Neuronal stem cell (in vitro differentiated cells): ENCODE measurements around the gene RAD51B.

Source experiments
- DNase-seq: peaks from one replicate; pipeline ENCODE4 v3.0.0-alpha.2; 2013; ENCODE audit warnings: low spot score
- H2AFZ ChIP-seq: one replicate; pipeline ENCODE4 v1.6.1; 2013; ENCODE audit warnings: mild to moderate bottlenecking, low read length, inconsistent platforms
- H2AK5ac ChIP-seq: 2 replicates; pipeline ENCODE4 v1.6.1; 2013; ENCODE audit warnings: low read depth, mild to moderate bottlenecking, inconsistent platforms, low read length, moderate library complexity, mixed read lengths
- H2BK120ac ChIP-seq: 2 replicates; pipeline ENCODE4 v1.6.1; 2013; ENCODE audit warnings: low read depth, mild to moderate bottlenecking, inconsistent platforms, low read length, moderate library complexity, mixed read lengths
- H2BK12ac ChIP-seq: one replicate; pipeline ENCODE4 v1.6.1; 2013; ENCODE audit warnings: low read length, inconsistent platforms
- H2BK15ac ChIP-seq: 2 replicates; pipeline ENCODE4 v1.6.1; 2013; ENCODE audit warnings: mild to moderate bottlenecking, low read length, inconsistent platforms, mixed read lengths
- H2BK5ac ChIP-seq: one replicate; pipeline ENCODE4 v1.6.1; 2013; ENCODE audit warnings: inconsistent platforms, mild to moderate bottlenecking, low read length, moderate library complexity
- H3K14ac ChIP-seq: one replicate; pipeline ENCODE4 v1.6.1; 2013; ENCODE audit warnings: low read length, inconsistent platforms
- H3K18ac ChIP-seq: 2 replicates; pipeline ENCODE4 v1.6.1; 2013; ENCODE audit warnings: low read length, inconsistent platforms
- H3K23ac ChIP-seq: 2 replicates; pipeline ENCODE4 v1.6.1; 2013; ENCODE audit warnings: low read depth, mild to moderate bottlenecking, mixed read lengths, low read length, inconsistent platforms; ENCODE audit not compliant: poor library complexity
- H3K27ac ChIP-seq: replicated peaks from 3 replicates; pipeline ENCODE4 v1.5.1; 2013; ENCODE audit warnings: low read length, inconsistent platforms
- H3K27me3 ChIP-seq, 3 experiments: 2 replicates each; pipeline ENCODE4 v1.6.1; 2013; ENCODE audit warnings: low read length in 3 of 3, mild to moderate bottlenecking in 2 of 3, inconsistent platforms in 1 of 3, low read depth in 1 of 3, mixed read lengths in 1 of 3, moderate library complexity in 1 of 3; ENCODE audit not compliant: control insufficient read depth in 3 of 3, insufficient read depth in 3 of 3
- H3K36me3 ChIP-seq, 2 donors: replicated peaks in 1 of 2; 2 replicates each; pipeline ENCODE4 v1.6.1; 2013; ENCODE audit warnings: low read length in 2 of 2; ENCODE audit not compliant: control insufficient read depth in 2 of 2, insufficient read depth in 2 of 2
- H3K4ac ChIP-seq: 2 replicates; pipeline ENCODE4 v1.6.1; 2013; ENCODE audit warnings: inconsistent platforms, mild to moderate bottlenecking, low read length, moderate library complexity
- H3K4me1 ChIP-seq, 2 donors: 1 replicate in 1 of 2; 2 replicates in 1 of 2; pipeline ENCODE4 v1.6.1; 2013; ENCODE audit warnings: low read length in 2 of 2, low read depth in 1 of 2; ENCODE audit not compliant: control insufficient read depth in 2 of 2, insufficient read depth in 1 of 2
- H3K4me2 ChIP-seq: one replicate; pipeline ENCODE4 v1.6.1; 2013; ENCODE audit warnings: mild to moderate bottlenecking, low read length, inconsistent platforms; ENCODE audit not compliant: insufficient read depth, poor library complexity, severe bottlenecking
- H3K4me3 ChIP-seq, 2 donors: 2 replicates each; pipeline ENCODE4 v1.5.1; 2013; ENCODE audit warnings: low read length in 2 of 2, mild to moderate bottlenecking in 2 of 2, inconsistent platforms in 1 of 2, moderate library complexity in 1 of 2
- H3K79me1 ChIP-seq: one replicate; pipeline ENCODE4 v1.6.1; 2013; ENCODE audit warnings: low read depth, mild to moderate bottlenecking, inconsistent platforms, low read length, moderate library complexity
- H3K9ac ChIP-seq: one replicate; pipeline ENCODE4 v1.6.1; 2013; ENCODE audit warnings: mild to moderate bottlenecking, low read depth, low read length, inconsistent platforms; ENCODE audit not compliant: poor library complexity
- H3K9me3 ChIP-seq, 2 donors: replicated peaks in 1 of 2; 2 replicates each; pipeline versions ENCODE3 to v1.6.1; 2013; ENCODE audit warnings: low read length in 2 of 2, mild to moderate bottlenecking in 2 of 2, inconsistent platforms in 1 of 2, low read depth in 1 of 2, mixed read lengths in 1 of 2, moderate library complexity in 1 of 2; ENCODE audit not compliant: control insufficient read depth in 2 of 2, insufficient read depth in 1 of 2
- H4K8ac ChIP-seq: one replicate; pipeline ENCODE4 v1.6.1; 2013; ENCODE audit warnings: low read depth, mild to moderate bottlenecking, inconsistent platforms, low read length, moderate library complexity
- H4K91ac ChIP-seq: one replicate; pipeline ENCODE4 v1.6.1; 2013; ENCODE audit warnings: low read length, low read depth, mild to moderate bottlenecking, inconsistent platforms; ENCODE audit not compliant: poor library complexity
- WGBS, 2 donors: extraction: QIAGEN DNeasy Blood & Tissue Kit; methylation state at CpG; one replicate each; pipeline ENCODE4 v1.1.7; 2013; ENCODE audit warnings: missing lambda C conversion rate in 2 of 2, mixed read lengths in 1 of 2; ENCODE audit not compliant: insufficient read length in 2 of 2, insufficient replicate concordance in 1 of 2; ENCODE audit errors: extremely low coverage in 2 of 2; 5-methylcytosine and 5-hydroxymethylcytosine counted together

The RAD51B gene

GRCh38 chr14:68154275-68154674 is 334.7 kb downstream of the RAD51B start:
- Histone ChIP-seq H3K9me3 (peaks cover 0 to 9% of the 10 kb centered on the region in 2 donors), H2BK15ac (no peak overlapping the region), H3K4me2 (no peak overlapping the region), H4K91ac (no peak overlapping the region), H3K4me1 (peaks cover 0 to 4% of the 10 kb centered on the region in 2 donors), H3K79me1 (no peaks in the 10 kb centered on the region), H2BK12ac (no peak overlapping the region), H4K8ac (no peak overlapping the region), H3K36me3 (no peaks in the 10 kb centered on the region), H2AK5ac (no peak overlapping the region), H2BK5ac (no peak overlapping the region), H3K4me3 (no peak overlapping the region), H3K14ac (no peak overlapping the region), H3K4ac (no peak overlapping the region), H3K27me3 (no peaks in the 10 kb centered on the region), H3K27ac (no peak overlapping the region), H3K23ac (no peak overlapping the region), H2BK120ac (no peak overlapping the region), H3K18ac (no peak overlapping the region), H3K9ac (no peak overlapping the region), H2AFZ (no peak overlapping the region)
- DNase-seq: no peak
- WGBS, 2 donors: no CpG with 5 or more reads among the region's 2 CpGs

GRCh38 chr14:68157971-68158371 is 338.4 kb downstream of the RAD51B start:
- Histone ChIP-seq H2BK12ac (no peak overlapping the region), H2AFZ (no peak overlapping the region), H4K91ac (no peak overlapping the region), H3K4ac (no peak overlapping the region), H3K9ac (no peak overlapping the region), H4K8ac (no peak overlapping the region), H3K36me3 (no peaks in the 10 kb centered on the region), H2BK15ac (no peak overlapping the region), H3K18ac (no peak overlapping the region), H2AK5ac (no peak overlapping the region), H3K9me3 (no peaks in the 10 kb centered on the region), H3K27me3 (no peaks in the 10 kb centered on the region), H3K4me3 (no peak overlapping the region), H3K79me1 (no peaks in the 10 kb centered on the region), H3K27ac (no peak overlapping the region), H2BK5ac (no peak overlapping the region), H3K4me1 (peaks cover 2 to 4% of the 10 kb centered on the region in 2 donors), H3K23ac (no peak overlapping the region), H2BK120ac (no peak overlapping the region), H3K14ac (no peak overlapping the region), H3K4me2 (no peak overlapping the region)
- DNase-seq: no peak
- WGBS, 2 donors: no CpG with 5 or more reads among the region's 1 CpG

- Histone ChIP-seq H3K23ac (no peak overlapping the region), H3K36me3 (no peaks in the 10 kb centered on the region), H3K4me1 (peaks cover 2 to 4% of the 10 kb centered on the region in 2 donors), H2BK12ac (no peak overlapping the region), H2AFZ (no peak overlapping the region), H4K91ac (no peak overlapping the region), H4K8ac (no peak overlapping the region), H3K9ac (no peak overlapping the region), H3K4ac (no peak overlapping the region), H3K9me3 (no peaks in the 10 kb centered on the region), H3K18ac (no peak overlapping the region), H2AK5ac (no peak overlapping the region), H3K79me1 (no peaks in the 10 kb centered on the region), H2BK120ac (no peak overlapping the region), H3K27ac (no peak overlapping the region), H3K4me2 (no peak overlapping the region), H3K4me3 (no peak overlapping the region), H3K27me3 (no peaks in the 10 kb centered on the region), H3K14ac (no peak overlapping the region), H2BK15ac (no peak overlapping the region), H2BK5ac (no peak overlapping the region)
- no peak for DNase-seq
- WGBS, 2 donors: no CpG with 5 or more reads among the region's 4 CpGs
Measured at GRCh38 chr14:68158640-68159039, 339.1 kb downstream of the RAD51B start.

- no peak overlapping the region for H3K14ac ChIP-seq
- H2AFZ ChIP-seq: no peak overlapping the region
- no peak overlapping the region for H3K9ac ChIP-seq
- H2BK15ac ChIP-seq: no peak overlapping the region
- H3K36me3 ChIP-seq: no peaks in the 10 kb centered on the region
- H4K8ac ChIP-seq: no peak overlapping the region
- H3K27me3 ChIP-seq: no peaks in the 10 kb centered on the region
- H2AK5ac ChIP-seq: no peak overlapping the region
- H3K79me1 ChIP-seq: no peaks in the 10 kb centered on the region
- no peak for DNase-seq
- H3K4ac ChIP-seq: no peak overlapping the region
- H3K18ac ChIP-seq: no peak overlapping the region
- H2BK120ac ChIP-seq: no peak overlapping the region
- H3K4me3 ChIP-seq: no peak overlapping the region
- peaks cover 3 to 4% of the 10 kb centered on the region in 2 donors for H3K4me1 ChIP-seq
- WGBS, 2 donors: 100% methylated on average over 1 of the region's 5 CpGs; no CpG with 5 or more reads in 1 of the 2 donors
- no peak overlapping the region for H3K23ac ChIP-seq
- no peak overlapping the region for H2BK5ac ChIP-seq
- no peaks in the 10 kb centered on the region for H3K9me3 ChIP-seq
- no peak overlapping the region for H3K27ac ChIP-seq
- no peak overlapping the region for H3K4me2 ChIP-seq
- no peak overlapping the region for H4K91ac ChIP-seq
- H2BK12ac ChIP-seq: no peak overlapping the region
Measured at GRCh38 chr14:68159701-68160633, 340.4 kb downstream of the RAD51B start.
